K562 (cell line): ENCODE data around the gene CD164L2. TPM values are rescaled to one million over a fixed set of nuclear protein-coding genes. Genes with fewer than 3 reads are reported as not detected.

Source experiments
- CBFA2T2 ChIP-seq: fragments of 450-650 bp; conservative IDR thresholded peaks from 2 replicates; pipeline ENCODE4 v1.6.1; 2017; ENCODE audit warnings: mild to moderate bottlenecking
- ERF ChIP-seq: fragments of 450-650 bp; formaldehyde crosslinking; IDR thresholded peaks from 2 replicates; pipeline ENCODE4 v1.4.0; 2020; ENCODE audit warnings: mild to moderate bottlenecking, mixed read lengths
- RBM15 ChIP-seq: fragments of 200-400 bp; formaldehyde crosslinking; IDR thresholded peaks from 2 replicates; pipeline ENCODE4 v1.6.1; 2018; ENCODE audit warnings: mild to moderate bottlenecking, low read length, moderate library complexity; ENCODE audit not compliant: insufficient read depth
- RFX5 ChIP-seq: IDR thresholded peaks from 2 replicates; pipeline ENCODE4 v1.6.1; 2011; ENCODE audit warnings: low read depth, mild to moderate bottlenecking, improper control_type of control experiment, low read length
- STAG1 ChIP-seq: sonication (generic); formaldehyde crosslinking; IDR thresholded peaks from 2 replicates; pipeline ENCODE4 v1.5.0; 2020; ENCODE audit warnings: missing genetic modification reagents, borderline replicate concordance
- ZNF3 ChIP-seq: fragments of 250-450 bp; sonication (Bioruptor Pico); IDR thresholded peaks from 2 replicates; pipeline ENCODE4 v1.5.0; 2021; ENCODE audit warnings: mild to moderate bottlenecking, moderate library complexity
- ZNF766 ChIP-seq: fragments of 200-800 bp; sonication (Bioruptor generic); conservative IDR thresholded peaks from 2 replicates; pipeline ENCODE4 v1.6.1; 2016; ENCODE audit warnings: missing genetic modification characterization, missing compliant biosample characterization
- ZNF77 ChIP-seq: fragments of 250-450 bp; sonication (Bioruptor Pico); IDR thresholded peaks from 2 replicates; pipeline ENCODE4 v1.5.0; 2020
- polyA plus RNA-seq, 8 experiments: library from polyadenylated mRNA; depleted of rRNA in 4 of 8; stranded (reverse) in 5 of 8; unstranded in 3 of 8; fragments of >200 nt; fragmentation: Nextera tagmentation in 2 of 8; fragmentation: Illumina TruSeq in 1 of 8; extraction: Ambion mirVana in 2 of 8; extraction: Trizol in 1 of 8; gene quantifications; 2 replicates each; pipeline versions ENCODE4 v1.2.1 to v1.2.3, GENCODE V29; 2011 to 2014; ENCODE audit warnings: inconsistent platforms in 1 of 8, missing spikeins in 1 of 8
- total RNA-seq, 7 experiments: library from RNA; depleted of rRNA in 6 of 7; stranded (reverse); fragments of >200 nt in 6 of 7; fragmentation: Illumina TruSeq in 2 of 7; extraction: Trizol in 2 of 7; gene quantifications; 2 replicates each; pipeline versions ENCODE4 v1.2.1 to v1.2.3, GENCODE V29; 2011 to 2021; ENCODE audit warnings: low replicate concordance in 1 of 7
- TF ChIP-seq, protein P1 (sequence below): fragments of 200-600 bp; sonication (generic); IDR thresholded peaks from one replicate; pipeline ENCODE4 v1.6.1; 2012; ENCODE audit warnings: mild to moderate bottlenecking, low read depth, low read length, inconsistent platforms
- TF ChIP-seq, protein P2 (sequence below), 2 experiments: fragments of 450-650 bp in 1 of 2; IDR thresholded peaks; 2 replicates each; pipeline ENCODE4 v1.6.1; 2011 to 2017; ENCODE audit warnings: low read depth in 2 of 2, antibody characterized with exemption in 1 of 2, borderline replicate concordance in 1 of 2, low read length in 1 of 2, mild to moderate bottlenecking in 1 of 2, mixed read lengths in 1 of 2; ENCODE audit not compliant: control insufficient read depth in 1 of 2
- TF ChIP-seq, protein P3 (sequence below): fragments of 250-450 bp; sonication (Bioruptor Pico); IDR thresholded peaks from 2 replicates; pipeline ENCODE4 v1.8.0; 2021; ENCODE audit warnings: mild to moderate bottlenecking, moderate library complexity

The CD164L2 gene
- total and polyA plus RNA-seq, 9 of the 15 experiments (the other 6 are each of a cell fraction or from before 2014, with no cell fraction given): 0.08 to 0.92 (median 0.38) TPM; not detected in 1

DNA sequence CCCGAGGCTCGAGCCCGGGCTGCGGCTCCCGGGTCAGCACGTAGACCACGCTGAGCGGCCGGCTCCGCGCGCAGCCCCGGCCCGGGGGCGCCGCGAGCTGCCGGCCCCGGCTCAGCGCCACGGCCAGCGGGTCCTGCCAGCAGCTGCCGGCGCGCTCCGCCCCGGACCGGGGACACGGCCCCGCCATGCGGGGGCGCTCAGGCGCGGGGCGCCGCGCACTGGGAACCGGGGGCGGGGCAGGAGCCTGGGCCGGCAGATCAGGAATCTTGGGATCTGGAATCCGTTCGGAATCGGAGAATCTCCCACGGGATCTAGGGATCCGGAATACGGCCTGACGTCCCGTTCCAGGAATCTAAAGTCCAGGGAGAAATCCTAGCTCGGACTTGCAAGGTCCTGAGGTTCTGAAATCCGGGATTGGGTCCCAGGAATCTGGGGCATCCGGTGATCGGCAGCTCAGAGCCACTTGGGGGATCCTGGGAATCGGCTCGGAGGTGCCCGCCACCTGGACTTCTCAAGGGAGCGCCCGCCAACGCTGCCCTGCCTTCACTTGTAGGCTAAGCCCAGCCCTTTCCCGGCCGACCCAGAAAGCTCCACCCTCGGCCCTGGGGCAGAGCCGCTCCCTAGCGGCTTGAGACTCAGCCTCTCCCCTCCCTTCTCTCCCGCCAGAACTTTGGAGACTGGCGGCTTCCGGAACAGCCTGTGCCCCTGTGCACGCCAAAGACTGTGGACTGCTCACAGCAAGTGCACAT is 16.5 kb downstream of the CD164L2 start, which contains the start of gene MAP3K6 (continued):
- TF ChIP-seq RBM15 (no peak), ZNF77 (no peak), RFX5 (no peak), ZNF3 (CRISPR knock-in tag) (no peak), ERF (CRISPR knock-in tag) (no peak), ZNF766 (CRISPR knock-in tag) (no peak), CBFA2T2 (no peak), STAG1 (CRISPR knock-in tag) (0 out of 2 replicates have a peak, but pooled peaks have one; percentile 26)
- TF ChIP-seq, protein P1, sequence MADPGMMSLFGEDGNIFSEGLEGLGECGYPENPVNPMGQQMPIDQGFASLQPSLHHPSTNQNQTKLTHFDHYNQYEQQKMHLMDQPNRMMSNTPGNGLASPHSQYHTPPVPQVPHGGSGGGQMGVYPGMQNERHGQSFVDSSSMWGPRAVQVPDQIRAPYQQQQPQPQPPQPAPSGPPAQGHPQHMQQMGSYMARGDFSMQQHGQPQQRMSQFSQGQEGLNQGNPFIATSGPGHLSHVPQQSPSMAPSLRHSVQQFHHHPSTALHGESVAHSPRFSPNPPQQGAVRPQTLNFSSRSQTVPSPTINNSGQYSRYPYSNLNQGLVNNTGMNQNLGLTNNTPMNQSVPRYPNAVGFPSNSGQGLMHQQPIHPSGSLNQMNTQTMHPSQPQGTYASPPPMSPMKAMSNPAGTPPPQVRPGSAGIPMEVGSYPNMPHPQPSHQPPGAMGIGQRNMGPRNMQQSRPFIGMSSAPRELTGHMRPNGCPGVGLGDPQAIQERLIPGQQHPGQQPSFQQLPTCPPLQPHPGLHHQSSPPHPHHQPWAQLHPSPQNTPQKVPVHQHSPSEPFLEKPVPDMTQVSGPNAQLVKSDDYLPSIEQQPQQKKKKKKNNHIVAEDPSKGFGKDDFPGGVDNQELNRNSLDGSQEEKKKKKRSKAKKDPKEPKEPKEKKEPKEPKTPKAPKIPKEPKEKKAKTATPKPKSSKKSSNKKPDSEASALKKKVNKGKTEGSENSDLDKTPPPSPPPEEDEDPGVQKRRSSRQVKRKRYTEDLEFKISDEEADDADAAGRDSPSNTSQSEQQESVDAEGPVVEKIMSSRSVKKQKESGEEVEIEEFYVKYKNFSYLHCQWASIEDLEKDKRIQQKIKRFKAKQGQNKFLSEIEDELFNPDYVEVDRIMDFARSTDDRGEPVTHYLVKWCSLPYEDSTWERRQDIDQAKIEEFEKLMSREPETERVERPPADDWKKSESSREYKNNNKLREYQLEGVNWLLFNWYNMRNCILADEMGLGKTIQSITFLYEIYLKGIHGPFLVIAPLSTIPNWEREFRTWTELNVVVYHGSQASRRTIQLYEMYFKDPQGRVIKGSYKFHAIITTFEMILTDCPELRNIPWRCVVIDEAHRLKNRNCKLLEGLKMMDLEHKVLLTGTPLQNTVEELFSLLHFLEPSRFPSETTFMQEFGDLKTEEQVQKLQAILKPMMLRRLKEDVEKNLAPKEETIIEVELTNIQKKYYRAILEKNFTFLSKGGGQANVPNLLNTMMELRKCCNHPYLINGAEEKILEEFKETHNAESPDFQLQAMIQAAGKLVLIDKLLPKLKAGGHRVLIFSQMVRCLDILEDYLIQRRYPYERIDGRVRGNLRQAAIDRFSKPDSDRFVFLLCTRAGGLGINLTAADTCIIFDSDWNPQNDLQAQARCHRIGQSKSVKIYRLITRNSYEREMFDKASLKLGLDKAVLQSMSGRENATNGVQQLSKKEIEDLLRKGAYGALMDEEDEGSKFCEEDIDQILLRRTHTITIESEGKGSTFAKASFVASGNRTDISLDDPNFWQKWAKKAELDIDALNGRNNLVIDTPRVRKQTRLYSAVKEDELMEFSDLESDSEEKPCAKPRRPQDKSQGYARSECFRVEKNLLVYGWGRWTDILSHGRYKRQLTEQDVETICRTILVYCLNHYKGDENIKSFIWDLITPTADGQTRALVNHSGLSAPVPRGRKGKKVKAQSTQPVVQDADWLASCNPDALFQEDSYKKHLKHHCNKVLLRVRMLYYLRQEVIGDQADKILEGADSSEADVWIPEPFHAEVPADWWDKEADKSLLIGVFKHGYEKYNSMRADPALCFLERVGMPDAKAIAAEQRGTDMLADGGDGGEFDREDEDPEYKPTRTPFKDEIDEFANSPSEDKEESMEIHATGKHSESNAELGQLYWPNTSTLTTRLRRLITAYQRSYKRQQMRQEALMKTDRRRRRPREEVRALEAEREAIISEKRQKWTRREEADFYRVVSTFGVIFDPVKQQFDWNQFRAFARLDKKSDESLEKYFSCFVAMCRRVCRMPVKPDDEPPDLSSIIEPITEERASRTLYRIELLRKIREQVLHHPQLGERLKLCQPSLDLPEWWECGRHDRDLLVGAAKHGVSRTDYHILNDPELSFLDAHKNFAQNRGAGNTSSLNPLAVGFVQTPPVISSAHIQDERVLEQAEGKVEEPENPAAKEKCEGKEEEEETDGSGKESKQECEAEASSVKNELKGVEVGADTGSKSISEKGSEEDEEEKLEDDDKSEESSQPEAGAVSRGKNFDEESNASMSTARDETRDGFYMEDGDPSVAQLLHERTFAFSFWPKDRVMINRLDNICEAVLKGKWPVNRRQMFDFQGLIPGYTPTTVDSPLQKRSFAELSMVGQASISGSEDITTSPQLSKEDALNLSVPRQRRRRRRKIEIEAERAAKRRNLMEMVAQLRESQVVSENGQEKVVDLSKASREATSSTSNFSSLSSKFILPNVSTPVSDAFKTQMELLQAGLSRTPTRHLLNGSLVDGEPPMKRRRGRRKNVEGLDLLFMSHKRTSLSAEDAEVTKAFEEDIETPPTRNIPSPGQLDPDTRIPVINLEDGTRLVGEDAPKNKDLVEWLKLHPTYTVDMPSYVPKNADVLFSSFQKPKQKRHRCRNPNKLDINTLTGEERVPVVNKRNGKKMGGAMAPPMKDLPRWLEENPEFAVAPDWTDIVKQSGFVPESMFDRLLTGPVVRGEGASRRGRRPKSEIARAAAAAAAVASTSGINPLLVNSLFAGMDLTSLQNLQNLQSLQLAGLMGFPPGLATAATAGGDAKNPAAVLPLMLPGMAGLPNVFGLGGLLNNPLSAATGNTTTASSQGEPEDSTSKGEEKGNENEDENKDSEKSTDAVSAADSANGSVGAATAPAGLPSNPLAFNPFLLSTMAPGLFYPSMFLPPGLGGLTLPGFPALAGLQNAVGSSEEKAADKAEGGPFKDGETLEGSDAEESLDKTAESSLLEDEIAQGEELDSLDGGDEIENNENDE: no peak
- TF ChIP-seq, protein P2, sequence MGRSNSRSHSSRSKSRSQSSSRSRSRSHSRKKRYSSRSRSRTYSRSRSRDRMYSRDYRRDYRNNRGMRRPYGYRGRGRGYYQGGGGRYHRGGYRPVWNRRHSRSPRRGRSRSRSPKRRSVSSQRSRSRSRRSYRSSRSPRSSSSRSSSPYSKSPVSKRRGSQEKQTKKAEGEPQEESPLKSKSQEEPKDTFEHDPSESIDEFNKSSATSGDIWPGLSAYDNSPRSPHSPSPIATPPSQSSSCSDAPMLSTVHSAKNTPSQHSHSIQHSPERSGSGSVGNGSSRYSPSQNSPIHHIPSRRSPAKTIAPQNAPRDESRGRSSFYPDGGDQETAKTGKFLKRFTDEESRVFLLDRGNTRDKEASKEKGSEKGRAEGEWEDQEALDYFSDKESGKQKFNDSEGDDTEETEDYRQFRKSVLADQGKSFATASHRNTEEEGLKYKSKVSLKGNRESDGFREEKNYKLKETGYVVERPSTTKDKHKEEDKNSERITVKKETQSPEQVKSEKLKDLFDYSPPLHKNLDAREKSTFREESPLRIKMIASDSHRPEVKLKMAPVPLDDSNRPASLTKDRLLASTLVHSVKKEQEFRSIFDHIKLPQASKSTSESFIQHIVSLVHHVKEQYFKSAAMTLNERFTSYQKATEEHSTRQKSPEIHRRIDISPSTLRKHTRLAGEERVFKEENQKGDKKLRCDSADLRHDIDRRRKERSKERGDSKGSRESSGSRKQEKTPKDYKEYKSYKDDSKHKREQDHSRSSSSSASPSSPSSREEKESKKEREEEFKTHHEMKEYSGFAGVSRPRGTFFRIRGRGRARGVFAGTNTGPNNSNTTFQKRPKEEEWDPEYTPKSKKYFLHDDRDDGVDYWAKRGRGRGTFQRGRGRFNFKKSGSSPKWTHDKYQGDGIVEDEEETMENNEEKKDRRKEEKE (IDR thresholded peaks at IDR 0.05; ENCODE audit: borderline replicate concordance in 1 of 2, control insufficient read depth in 1 of 2, low read depth in 2 of 2, low read length in 1 of 2): no peak
- TF ChIP-seq, protein P3, sequence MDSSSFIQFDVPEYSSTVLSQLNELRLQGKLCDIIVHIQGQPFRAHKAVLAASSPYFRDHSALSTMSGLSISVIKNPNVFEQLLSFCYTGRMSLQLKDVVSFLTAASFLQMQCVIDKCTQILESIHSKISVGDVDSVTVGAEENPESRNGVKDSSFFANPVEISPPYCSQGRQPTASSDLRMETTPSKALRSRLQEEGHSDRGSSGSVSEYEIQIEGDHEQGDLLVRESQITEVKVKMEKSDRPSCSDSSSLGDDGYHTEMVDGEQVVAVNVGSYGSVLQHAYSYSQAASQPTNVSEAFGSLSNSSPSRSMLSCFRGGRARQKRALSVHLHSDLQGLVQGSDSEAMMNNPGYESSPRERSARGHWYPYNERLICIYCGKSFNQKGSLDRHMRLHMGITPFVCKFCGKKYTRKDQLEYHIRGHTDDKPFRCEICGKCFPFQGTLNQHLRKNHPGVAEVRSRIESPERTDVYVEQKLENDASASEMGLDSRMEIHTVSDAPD (CRISPR knock-in tag): no peak
